GM21619 (cell line): ENCODE measurements around the gene MCM8.
"Not testable (repeated sequence)": the region's sequence is repeated elsewhere in the genome, so short reads cannot be mapped to it uniquely, and the experiment has no call there.

ENCODE experiments used
- ATAC-seq: cut with Tn5 transposase; IDR thresholded peaks from one replicate; pipeline ENCODE4 v1.9.1; 2021; ENCODE audit not compliant: unreplicated experiment

Gene MCM8

DNA sequence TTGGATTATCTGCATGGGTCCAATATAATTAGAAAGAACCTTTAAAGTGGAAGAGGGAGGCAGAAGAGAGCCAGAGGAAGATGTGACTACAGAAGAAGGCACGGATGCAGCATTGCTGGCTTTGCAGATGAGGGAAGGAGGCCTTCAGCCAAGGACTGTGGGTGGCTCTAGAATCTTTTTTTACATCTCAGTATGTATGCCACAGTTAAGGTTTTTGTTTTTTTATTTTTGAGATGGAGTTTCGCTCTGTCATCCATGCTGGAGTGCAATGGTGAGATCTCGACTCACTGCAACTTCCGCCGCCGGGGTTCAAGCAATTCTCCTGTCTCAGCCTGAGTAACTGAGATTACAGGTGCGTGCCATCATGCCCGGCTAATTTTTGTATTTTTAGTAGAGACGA, 49.3 kb downstream of the MCM8 start:
- no peak for ATAC-seq

DNA sequence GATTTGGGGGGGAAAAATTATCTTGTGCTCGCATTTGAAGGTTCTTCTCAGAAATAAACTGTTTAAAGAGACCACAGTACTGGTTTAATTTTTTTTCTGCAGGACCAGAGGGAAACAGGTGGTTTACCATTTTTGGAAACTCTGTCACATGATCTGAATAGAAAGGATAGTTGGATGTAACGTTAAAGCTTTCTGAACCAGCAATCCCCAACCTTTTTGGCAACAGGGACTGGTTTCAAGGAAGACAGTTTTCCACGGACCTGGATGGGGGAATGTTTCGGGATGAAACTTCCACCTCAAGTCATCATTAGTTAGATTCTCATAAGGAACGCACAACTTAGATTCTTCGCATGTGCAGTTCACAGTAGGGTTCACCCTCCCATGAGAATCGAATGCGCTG, 50.4 kb downstream of the MCM8 start:
- no peak for ATAC-seq

DNA sequence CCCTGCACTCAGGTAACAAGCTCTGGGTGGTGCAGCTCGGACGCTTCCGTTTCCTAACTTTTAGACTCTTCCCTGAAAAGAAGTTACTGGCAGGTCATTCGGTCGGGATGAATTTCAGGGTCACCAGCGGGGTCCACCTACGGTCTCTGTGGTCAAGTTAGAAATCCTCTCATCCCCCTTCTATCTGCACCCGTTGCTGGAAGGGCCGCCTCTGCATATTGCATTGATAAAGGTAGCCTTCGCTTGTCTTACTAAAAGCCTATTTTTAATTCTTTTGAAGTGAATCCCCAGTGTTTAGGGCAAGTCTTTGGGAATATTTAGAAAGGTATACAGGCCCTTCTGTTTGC, 56.1 kb downstream of the MCM8 start:
- ATAC-seq, result no peak

DNA sequence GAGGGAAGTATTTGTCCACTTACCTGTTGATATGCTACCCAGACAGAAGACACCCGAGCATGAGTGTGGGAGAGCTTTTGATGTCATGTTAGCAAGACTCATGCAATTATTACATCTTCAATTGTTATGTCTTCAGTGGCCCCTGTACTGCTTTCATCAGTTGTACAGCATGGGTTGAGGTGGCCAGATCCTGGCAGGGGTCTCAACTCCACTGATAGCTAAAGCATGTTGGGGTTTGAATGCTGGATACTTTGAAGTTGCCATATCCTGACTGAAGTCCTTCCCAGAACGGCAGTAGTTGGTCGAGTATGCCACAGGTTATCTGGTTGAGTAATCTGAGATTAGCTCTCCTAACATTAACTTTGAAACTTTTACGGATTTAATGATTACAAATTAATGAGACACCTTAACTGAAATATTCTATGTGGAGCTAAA, 56.7 kb downstream of the MCM8 start:
- no peak for ATAC-seq

DNA sequence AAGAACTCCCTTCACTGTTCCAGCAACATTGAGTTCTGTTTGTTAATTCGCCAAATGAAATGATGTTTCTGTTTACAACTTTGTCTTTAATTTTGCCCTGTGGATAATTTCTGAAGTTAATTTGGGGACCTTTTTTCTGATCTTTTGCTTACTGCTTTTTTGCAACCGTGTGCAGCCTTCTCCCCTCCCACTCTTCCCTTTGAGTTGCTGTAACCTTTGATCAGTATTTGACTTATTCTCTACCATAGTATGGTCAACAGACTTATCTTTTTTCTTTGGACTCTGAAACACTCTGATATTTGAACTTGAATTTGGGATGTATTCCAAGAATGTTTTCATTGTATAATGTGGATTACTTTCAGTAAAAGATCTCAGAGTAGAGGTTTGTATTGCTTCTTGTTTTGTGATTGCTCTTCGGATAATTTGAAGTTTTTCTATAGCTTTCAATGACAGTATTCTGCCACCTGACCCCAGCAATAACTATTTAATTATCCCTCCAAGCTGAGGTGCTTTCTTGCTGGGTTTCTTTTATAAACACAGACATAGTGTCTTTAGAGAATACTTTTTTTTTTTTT, 57.2 kb downstream of the MCM8 start:
- ATAC-seq, result no peak

DNA sequence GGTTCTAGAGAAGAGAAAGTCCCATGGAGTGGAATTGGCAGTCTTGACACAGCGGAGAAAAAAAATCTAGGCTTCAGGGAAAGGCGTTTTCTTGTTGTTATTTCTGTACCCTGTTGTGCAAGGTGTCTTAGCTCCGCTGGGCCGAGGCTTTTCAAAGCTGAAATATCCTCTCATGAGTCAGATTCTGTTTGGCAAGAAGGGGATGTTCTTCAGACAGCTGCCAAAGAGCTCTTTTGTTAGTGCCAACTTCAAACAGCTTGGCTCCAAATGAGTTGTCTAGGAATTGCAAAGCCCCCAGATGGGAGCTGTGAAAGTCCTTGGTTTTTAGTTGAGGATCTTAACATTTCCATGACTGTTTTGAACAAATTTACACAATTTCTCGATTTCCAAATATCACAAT, 57.8 kb downstream of the MCM8 start:
- ATAC-seq, result no peak

DNA sequence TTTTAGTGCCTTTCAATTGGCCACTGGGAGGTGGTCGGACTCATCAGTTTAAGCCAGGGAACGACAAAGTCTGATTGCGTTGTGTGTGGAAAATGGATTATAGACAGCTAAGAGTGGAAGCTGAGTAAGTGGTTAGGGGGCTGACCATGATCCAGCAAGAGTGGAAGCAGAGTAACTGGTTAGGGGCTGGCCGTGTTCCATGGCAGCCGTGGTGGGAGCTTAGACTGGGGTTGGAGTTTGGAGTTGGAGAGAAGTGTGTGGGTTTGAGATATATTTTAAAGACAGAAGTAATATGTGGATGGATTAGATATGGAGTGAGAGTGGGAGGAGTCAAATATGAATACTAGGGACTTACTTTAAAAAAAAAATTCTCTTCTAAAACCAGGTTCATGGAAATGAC, 61.7 kb downstream of the MCM8 start:
- ATAC-seq, result no peak

DNA sequence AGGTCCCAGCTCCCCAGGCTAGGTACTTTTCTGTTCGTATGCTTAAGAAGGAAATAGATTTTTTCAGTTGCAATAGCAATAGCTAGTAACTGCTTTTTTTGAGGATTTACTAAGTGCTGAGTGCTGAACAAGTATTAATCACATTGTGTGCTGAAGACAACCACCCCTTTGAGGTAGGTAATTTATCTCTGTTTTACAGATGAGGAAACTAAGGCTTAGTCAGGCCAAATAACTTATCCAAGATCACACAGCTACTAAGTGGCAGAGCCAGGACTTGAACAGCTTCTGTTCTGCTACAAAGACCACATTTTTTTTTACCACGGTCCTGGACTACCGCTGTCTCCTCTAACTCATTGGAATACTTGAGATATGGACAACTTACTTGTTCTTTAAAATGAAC, 63.6 kb downstream of the MCM8 start:
- ATAC-seq, result no peak

DNA sequence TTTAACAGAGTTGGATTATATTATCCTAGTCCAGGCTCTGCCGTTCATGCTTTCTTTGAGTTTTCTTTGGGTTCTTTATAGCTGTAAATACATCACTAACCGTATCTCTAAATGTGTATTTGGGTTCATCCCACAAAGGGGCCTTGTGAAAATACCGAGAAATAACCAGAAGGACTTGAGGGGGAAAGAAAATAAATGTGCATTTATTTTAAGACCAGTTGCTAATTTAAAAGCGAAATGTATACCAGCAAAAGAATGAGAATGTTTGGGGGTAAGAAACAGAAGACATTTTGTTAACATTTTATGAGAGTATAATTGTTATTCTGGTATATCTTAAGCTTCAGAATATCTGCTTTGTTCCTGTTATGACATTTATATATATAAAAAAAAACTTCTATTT, 64.5 kb downstream of the MCM8 start:
- ATAC-seq, result no peak

DNA sequence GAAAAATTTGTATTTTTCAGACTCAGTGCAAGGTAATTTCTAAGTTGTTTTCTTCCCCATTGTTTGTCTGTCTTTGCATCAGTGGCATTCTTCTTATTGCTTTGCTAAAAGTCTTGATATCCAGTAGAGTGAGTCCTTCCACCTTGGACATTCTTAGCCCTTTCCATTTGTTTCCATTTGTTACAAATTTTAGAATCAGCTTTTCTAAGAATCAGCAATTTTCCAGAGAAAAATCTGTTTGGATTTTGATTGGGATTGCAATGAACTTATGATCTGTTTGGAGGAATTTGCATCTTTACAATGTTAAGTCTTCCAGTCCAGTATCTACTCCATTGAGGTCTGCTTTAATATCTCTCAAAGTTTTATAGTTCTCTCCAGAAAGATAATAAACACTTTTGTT, 67.0 kb downstream of the MCM8 start:
- no peak for ATAC-seq

DNA sequence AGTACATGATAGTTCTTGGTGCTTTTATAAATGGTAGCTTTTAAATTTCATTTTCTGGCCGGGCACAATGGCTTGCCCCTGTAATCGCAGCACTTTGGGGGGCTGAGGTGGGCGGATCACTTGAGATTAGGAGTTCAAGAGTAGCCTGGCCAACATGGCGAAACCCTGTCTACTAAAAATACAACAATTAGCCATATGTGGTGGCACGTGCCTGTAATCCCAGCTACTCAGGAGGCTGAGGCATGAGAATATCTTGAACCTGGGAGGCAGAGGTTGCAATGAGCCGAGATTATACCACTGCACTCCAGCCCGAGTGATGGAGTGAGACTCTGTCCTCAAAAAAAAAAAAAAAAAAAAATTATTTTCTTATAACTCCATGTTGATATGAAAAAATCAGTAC, 67.4 kb downstream of the MCM8 start:
- ATAC-seq, result no peak

DNA sequence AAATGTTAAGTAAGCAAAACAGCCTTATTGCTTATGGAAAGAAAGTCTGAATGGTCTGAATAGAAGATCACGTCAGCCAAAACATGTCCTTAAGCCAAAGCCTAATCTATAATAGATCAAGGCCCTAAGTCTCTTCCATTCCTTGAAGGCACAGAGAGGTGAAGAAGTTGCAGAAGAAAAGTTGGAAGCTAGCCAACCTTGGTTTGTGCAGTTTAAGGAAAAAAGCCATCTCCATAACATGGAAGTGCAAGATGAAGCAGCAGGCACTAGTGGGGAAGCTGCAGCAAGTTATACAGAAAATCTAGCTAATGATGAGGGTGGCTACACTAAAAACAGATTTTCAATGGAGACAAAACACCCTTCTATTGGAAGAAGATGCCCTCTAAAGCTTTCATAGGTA, 74.3 kb downstream of the MCM8 start:
- ATAC-seq, result no peak

DNA sequence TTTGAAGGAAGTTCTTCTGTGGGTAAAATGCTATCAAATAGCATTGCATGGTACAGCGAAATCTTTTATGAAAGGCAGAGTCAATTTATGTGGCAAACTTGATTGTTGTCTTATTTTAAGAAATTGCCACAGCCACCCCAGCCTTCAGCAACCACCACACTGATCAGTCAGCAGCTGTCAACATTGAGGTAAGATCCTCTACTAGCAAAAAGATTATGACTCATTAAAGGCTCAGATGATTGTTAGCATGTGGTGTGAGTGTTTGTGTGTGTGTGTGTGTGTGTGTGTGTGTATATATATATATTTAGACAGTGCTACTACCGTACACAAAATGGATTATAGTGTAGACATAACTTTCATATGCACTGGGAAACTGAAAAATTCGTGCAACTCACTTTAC, 75.6 kb downstream of the MCM8 start:
- no peak for ATAC-seq

DNA sequence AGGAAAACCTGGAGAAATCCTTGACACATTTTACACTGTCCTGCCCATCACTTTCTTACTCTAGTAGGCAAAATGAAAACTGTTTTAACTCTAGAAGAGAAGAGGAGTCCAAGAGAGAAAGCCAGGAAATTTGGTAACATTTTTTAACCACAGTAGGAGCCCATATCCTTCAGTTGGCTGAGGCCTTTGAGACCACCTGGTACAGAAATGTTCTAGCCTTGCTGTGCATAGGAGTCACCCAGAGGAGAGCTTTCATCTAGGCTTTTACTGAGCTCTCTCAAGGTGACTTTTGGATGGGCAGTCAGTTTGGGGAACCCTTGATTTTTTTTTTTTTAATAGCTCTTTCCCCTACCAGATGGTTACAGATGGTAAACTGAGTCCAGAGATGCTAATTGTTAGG, 78.4 kb downstream of the MCM8 start:
- no peak for ATAC-seq

DNA sequence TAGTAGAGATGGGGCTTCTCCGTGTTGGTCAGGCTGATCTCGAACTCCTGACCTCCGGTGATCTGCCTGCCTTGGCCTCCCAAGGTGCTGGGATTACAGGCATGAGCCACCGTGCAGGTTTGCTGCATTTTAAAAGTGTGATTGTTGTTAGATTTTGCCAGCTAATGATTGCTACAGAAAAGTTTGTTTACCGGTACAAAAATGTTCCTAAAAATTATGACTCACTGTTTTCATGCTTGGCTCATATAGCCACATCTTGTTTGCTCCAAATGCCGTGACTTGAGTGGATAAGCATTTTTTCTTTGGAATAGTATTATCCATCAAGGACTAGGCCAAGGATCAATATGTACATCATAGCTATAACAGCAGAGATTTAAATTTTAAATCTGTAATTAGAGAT, 79.1 kb downstream of the MCM8 start:
- no peak for ATAC-seq

DNA sequence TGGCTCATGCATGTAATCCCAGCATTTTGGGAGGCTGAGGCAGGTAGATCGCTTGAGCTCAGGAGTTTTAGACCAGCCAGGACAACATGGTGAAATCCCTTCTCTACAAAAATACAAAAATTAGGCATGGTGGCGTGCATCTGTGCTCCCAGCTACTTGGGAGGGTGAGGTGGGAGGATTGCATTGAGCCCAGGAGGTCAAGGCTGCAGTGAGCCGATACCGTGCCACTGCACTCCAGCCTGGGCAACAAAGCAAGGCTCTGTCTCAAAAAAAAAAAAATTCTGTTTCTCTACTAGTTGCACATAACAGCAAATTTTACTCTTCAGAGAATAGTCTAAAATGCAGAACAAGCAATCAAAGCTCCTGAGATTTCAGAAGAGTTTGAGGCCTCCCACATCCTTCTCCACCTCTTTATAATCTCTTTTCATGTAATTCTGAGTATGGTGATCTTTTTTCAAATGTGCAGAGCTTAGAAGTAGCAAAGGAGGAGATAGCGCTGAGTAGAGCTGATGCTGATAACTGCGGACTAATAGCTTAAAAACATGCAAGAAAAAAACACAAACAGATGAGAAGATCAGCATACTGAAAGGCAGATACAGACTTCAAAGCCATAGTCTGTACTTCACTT, 80.1 kb downstream of the MCM8 start:
- ATAC-seq, result no peak

DNA sequence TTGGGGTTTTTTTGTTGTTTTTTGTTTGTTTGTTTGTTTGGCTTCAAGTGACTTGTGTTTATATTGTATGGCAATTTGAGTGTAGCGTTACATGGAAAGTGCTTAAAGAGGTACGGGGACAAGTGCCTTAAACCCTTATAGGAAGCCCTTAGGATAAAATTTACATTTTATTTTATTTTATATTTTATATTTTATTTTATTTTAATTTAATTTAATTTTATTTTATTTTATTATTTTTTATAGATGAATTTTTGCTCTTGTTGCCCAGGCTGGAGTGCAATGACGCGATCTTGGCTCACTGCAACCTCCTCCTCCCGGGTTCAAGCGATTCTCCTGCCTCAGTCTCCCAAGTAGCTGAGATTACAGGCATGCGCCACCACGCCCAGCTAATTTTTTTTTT, 82.5 kb downstream of the MCM8 start:
- ATAC-seq, result not testable (repeated sequence)

DNA sequence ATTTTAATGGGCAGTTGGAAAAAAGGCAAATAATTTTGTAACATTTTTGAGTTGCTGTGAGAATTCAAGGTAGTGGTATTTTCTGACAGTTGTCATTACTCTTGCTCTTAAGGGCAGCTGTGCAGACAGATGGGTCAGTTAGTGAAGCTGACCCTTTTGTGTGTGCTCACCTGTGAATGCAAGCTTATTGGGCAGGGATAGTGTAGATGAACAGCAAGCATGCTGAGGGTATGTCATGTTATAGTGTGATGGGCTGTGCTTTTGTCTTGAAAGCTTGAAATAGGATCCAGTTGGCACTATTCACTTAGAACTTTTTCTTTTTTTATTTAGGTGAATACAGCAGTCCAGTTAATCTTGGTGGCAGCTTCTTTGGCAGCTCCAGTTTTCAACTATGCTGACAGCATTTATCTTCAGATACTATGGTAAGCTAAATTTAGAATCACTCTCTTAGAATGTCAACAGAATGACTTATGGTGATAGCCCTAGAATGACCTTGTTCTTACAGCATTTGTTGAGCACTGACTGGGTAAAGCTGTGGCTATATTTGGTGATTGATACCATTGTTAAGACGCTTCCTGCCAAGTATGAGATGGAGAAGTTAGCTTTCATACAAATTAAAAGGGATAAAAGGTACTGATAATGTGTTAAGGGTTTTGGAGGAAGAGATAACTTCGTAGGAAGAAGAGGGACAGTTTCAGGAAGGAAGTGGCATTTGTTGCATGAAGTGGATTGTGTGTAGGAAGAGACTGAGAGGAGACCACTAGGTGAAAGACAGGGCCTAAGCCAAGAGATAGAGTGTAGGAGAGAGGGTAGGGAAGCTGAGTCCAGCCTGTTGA, 83.9 kb downstream of the MCM8 start:
- no peak for ATAC-seq

DNA sequence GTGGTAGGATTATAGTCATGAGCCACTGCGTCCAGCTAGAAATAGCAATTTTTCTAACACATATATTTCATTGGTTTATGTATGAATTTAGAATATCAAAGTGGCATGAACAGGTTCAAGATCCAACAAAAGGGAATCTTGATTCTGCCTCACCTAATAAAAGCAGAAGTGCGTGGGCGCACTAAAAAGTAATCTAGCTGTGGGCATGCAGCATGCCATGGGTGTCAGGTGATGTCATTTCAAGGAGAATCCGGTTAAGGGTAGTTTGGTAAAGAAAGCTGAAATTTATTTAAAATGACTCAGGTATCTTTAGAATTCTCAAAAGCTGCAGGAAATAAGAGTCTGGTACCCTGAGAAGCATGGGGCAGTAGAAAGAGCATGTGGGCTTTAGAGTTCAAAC, 85.8 kb downstream of the MCM8 start:
- ATAC-seq, result no peak

DNA sequence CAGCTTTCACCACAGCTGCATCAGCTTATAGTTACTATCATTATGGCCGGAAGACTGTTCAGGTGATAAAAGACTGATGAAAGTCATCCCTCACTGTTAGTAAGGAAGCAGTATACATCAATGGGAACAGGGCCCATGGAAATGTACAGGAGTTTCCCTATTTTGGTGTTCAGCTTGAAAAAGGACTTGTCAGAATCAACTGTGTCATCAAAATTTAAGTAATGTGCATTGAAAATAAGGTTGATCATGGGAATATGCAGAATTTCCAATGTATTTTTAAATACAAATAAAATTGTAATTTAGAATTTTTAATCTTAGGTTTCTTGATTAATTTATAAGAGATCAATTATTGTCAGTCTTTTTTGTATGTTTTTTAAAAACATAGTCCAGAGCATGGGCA, 86.6 kb downstream of the MCM8 start:
- no peak for ATAC-seq

DNA sequence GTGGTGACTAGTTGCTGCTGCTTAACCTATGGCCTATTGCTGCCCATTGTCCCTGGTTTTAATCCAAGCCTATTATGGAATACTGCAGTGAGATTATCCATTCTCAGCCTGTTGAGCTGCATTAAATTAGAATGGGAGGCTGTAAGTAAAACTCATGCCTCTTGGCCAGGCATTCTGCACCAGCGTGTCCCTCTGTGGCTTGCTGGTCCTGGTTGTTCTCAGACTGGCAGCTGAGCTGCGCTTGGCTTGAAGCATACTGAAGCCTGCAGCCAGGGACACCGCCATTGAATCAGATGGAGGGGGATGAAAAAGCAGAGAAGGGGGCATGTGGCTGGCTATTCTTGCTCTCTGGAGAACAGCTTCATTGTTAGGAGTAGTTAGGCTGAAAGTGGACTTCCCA, 87.8 kb downstream of the MCM8 start:
- no peak for ATAC-seq

DNA sequence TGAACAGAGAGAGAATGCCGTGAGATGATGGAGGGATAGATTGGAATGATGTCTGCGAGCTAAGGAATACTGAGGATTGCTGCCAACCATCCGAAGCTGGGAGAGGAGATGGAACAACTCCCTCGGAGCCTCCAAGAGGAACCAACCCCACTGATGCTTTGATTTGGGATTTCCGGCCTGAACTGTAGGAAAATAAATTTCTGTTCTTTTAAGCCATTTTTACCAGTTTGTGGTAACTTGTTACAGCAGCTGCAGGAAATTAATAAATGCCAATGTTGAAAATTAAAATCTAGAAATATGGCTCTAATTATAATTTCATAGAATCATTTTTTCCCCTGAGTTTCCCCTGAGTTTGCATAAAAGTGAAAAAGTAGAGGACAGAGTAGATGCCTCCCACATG, 89.3 kb downstream of the MCM8 start:
- ATAC-seq, result no peak

DNA sequence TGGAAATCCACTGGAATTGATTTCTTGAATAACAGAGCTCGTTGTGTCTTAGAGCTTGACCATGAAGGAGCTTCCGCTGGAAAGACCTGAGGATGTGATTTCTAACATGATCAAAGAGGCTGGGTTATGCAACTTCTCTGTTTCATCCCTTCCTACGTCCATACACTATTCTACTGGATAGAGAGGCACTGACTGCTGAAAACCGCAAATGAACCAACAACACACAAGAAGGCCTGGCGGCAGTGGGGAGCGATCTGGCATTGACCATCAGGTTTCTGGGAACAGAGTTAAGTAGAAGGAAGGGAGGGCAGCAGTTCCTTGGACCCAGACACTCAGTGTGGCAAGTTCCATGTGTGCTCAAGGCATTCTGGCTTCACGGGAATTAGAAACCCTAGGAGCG, 90.1 kb downstream of the MCM8 start:
- no peak for ATAC-seq
